ENCODE measurements around the gene ZBED3. TPM values are rescaled to one million over a fixed set of nuclear protein-coding genes. Genes with fewer than 3 reads are reported as not detected.

The ZBED3 gene
- total and polyA plus RNA-seq, 2 of the 4 experiments (the other 2 are of a cell fraction): 0.18 to 2.5 TPM

DNA sequence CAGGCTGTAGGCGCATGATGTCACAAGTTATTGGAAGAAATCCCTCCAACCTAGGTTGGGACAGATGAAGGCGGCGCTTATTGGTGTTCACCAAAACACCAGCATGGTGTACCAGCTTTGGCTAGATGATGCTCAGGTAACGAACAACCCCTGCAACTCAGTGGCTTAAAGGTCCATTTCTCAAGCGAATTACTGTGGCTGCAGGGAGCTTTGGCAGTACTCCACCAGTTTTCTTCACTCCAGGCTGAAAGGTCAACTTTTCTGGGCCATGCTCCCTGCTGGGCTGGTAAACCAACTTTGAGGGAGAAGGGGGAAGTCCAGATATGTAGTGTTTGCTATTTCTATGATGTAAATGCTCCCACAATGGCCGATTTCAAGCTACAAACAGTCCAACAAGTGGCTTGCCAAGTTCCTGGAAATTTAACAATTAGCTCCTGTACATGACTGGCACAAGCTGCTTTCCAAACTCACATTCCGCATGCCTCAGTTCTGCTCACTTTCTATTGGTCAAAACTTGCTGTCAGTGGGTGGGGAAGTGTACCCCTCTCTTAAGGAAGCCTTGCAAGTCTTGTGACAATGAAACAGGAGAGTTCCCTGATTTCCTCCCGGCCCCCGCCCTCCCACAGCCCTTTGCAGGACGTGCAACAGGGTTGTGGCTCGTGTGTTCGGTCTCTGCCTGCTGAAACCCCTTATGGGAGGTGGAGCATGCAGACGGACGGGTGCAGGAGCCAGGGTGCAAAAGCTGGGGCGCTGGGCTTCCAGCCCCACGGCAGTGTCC lies 588 bp upstream of the ZBED3 start:
- Histone ChIP-seq H4K8ac (ENCODE audit: low read depth in 2 of 2, low read length in 2 of 2) (peak overlapping the region; percentile 46 to 52; a peak in 3 of 4 replicates), H3K4ac (ENCODE audit: low read depth, low read length) (peak overlapping the region; percentile 23; the same call in 1 of the 2 replicates), H2AFZ (replicated peaks; ENCODE audit: low read length, poor library complexity) (peak overlapping the region; percentile 94), H3K4me1 (ENCODE audit: control insufficient read depth, insufficient read depth, low read length) (peaks cover 6% of the 10 kb centered on the region; the same call in 1 of the 2 replicates), H3K9me3 (ENCODE audit: control insufficient read depth, insufficient read depth, low read length) (no peaks in the 10 kb centered on the region), H3K4me3 (ENCODE audit: insufficient read depth, low read depth, low read length) (peak overlapping the region; percentile 60), H3K18ac (ENCODE audit: low read depth, low read length) (no peak overlapping the region; the same call in 1 of the 2 replicates), H3K56ac (ENCODE audit: extremely low read depth, insufficient read depth, low read length) (no peak overlapping the region), H4K5ac (ENCODE audit: low read depth, low read length) (peak overlapping the region; percentile 1; the same call in 1 of the 2 replicates), H2BK120ac (ENCODE audit: low read depth, low read length) (0 out of 2 replicates have a peak overlapping the region, but pooled peaks have one; percentile 8), H4K20me1 (ENCODE audit: insufficient read depth, low read length) (no peaks in the 10 kb centered on the region), H3K79me1 (ENCODE audit: low read depth in 1 of 2, low read length in 2 of 2) (no peaks in the 10 kb centered on the region), H2BK5ac (ENCODE audit: low read depth, low read length, poor library complexity, severe bottlenecking) (no peak overlapping the region), H2BK20ac (ENCODE audit: low read depth, low read length) (no peak overlapping the region), H3K27ac (ENCODE audit: insufficient read depth, low read length) (peak overlapping the region; percentile 72; the same call in 1 of the 2 replicates), H3K4me2 (ENCODE audit: low read depth, low read length) (peak overlapping the region; percentile 78), H3K27me3 (ENCODE audit: control insufficient read depth, insufficient read depth, low read length) (no peaks in the 10 kb centered on the region), H3K9me1 (ENCODE audit: insufficient read depth, low read length) (no peaks in the 10 kb centered on the region), H3K23ac (ENCODE audit: low read depth, low read length) (0 out of 2 replicates have a peak overlapping the region, but pooled peaks have one; percentile 34), H2BK15ac (ENCODE audit: low read depth, low read length) (no peak overlapping the region), H3K14ac (replicated peaks; ENCODE audit: low read depth, low read length) (0 out of 2 replicates have a peak overlapping the region, but pooled peaks have one; percentile 47), H2AK5ac (ENCODE audit: low read depth, low read length) (no peak overlapping the region), H3K36me3 (ENCODE audit: control insufficient read depth, insufficient read depth, low read length) (no peaks in the 10 kb centered on the region), H4K91ac (ENCODE audit: insufficient read depth, low read depth, low read length) (no peak overlapping the region), H3K9ac (ENCODE audit: low read depth, low read length) (peak overlapping the region; percentile 70), H2AK9ac (replicated peaks; ENCODE audit: low read depth, low read length, poor library complexity) (no peak overlapping the region)
- in situ Hi-C loops (cut with MboI; ENCODE audit: low sequenced_read_pairs): no loop called here
- BruUV-seq (replicated peaks): no TSS peak
- ATAC-seq (ENCODE audit: low read depth) (peak; percentile 7), DNase-seq (peak; percentile 5)
- CTCF ChIA-PET: interaction anchor here (0.6 to 3.1 kb wide), 3 partner anchors 11 to 65 kb away, joined by 3 to 15 read pairs (median 3); no protein-coding TSS in a partner anchor
- TF ChIP-seq, protein P1, sequence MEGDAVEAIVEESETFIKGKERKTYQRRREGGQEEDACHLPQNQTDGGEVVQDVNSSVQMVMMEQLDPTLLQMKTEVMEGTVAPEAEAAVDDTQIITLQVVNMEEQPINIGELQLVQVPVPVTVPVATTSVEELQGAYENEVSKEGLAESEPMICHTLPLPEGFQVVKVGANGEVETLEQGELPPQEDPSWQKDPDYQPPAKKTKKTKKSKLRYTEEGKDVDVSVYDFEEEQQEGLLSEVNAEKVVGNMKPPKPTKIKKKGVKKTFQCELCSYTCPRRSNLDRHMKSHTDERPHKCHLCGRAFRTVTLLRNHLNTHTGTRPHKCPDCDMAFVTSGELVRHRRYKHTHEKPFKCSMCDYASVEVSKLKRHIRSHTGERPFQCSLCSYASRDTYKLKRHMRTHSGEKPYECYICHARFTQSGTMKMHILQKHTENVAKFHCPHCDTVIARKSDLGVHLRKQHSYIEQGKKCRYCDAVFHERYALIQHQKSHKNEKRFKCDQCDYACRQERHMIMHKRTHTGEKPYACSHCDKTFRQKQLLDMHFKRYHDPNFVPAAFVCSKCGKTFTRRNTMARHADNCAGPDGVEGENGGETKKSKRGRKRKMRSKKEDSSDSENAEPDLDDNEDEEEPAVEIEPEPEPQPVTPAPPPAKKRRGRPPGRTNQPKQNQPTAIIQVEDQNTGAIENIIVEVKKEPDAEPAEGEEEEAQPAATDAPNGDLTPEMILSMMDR (conservative IDR thresholded peaks at IDR 0.05; ENCODE audit: low read depth, low read length): no peak
- 18% methylated on average over 3 of the region's 16 CpGs; no CpG with 5 or more reads in 1 of the 2 experiments for WGBS, 2 experiments (ENCODE audit: extremely low coverage in 2 of 2, insufficient read length in 1 of 2)
- POLR2A ChIA-PET (ENCODE audit: unreplicated experiment): interaction anchor here (1.0 kb wide), 1 partner anchor 58 kb away, joined by 3 read pairs; the partner anchor contains the start of gene AGGF1
- intact Hi-C loops (cut with micrococcal nuclease): loop anchor here (5.0 kb wide), 1 partner anchor 405 kb away; the partner anchor contains the start of gene WDR41
- dilution Hi-C loops (cut with HindIII; ENCODE audit: low sequenced_read_pairs, unreplicated experiment): no loop called here
